Transverse colon (tissue), 4 donors: ENCODE measurements around the gene SSBP2.
"Not testable (repeated sequence)": the region's sequence is repeated elsewhere in the genome, so short reads cannot be mapped to it uniquely, and the experiment has no call there.

Experiments used
- EP300 ChIP-seq: sonication (generic); formaldehyde crosslinking; IDR thresholded peaks from one replicate; pipeline ENCODE4 v1.6.1; 2017; ENCODE audit warnings: antibody characterized with exemption, low read depth
- POLR2A ChIP-seq: fragments of 450-650 bp; IDR thresholded peaks from one replicate; pipeline ENCODE4 v1.6.1; 2016; ENCODE audit warnings: antibody characterized with exemption, mild to moderate bottlenecking, moderate library complexity
- POLR2AphosphoS5 ChIP-seq, 3 donors: sonication (generic); formaldehyde crosslinking; IDR thresholded peaks; one replicate each; pipeline ENCODE4 v1.6.1; 2016; ENCODE audit warnings: antibody characterized with exemption in 3 of 3
- TF ChIP-seq, protein P1 (sequence below), 5 experiments: fragments of 200-600 bp in 3 of 5; fragments of 450-650 bp in 2 of 5; sonication (generic) in 3 of 5; IDR thresholded peaks; 1 replicate in 2 of 5; 2 replicates in 3 of 5; pipeline ENCODE4 v1.5.1; 2016 to 2017; ENCODE audit warnings: antibody characterized with exemption in 5 of 5, inconsistent platforms in 3 of 5, mild to moderate bottlenecking in 2 of 5, moderate library complexity in 1 of 5

DNA sequence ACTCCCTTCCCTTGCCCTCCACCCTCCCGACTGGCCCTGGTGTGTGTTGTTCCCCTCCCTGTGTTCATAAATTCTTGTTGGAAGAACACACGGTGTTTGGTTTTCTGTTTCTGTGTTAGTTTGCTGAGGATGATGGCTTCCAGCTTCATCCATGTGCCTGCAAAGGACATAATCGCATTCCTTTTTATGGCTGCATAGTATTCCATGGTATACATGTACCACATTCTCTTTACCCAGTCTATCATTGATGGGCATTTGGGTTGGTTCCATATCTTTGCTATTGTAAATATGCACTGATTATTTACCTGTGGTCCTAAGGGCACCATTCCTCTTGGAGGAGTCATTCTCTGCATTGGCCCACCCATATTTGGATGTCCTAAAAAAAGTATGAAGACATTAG is 277.5 kb downstream of the SSBP2 start:
- TF ChIP-seq, protein P1, sequence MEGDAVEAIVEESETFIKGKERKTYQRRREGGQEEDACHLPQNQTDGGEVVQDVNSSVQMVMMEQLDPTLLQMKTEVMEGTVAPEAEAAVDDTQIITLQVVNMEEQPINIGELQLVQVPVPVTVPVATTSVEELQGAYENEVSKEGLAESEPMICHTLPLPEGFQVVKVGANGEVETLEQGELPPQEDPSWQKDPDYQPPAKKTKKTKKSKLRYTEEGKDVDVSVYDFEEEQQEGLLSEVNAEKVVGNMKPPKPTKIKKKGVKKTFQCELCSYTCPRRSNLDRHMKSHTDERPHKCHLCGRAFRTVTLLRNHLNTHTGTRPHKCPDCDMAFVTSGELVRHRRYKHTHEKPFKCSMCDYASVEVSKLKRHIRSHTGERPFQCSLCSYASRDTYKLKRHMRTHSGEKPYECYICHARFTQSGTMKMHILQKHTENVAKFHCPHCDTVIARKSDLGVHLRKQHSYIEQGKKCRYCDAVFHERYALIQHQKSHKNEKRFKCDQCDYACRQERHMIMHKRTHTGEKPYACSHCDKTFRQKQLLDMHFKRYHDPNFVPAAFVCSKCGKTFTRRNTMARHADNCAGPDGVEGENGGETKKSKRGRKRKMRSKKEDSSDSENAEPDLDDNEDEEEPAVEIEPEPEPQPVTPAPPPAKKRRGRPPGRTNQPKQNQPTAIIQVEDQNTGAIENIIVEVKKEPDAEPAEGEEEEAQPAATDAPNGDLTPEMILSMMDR (IDR thresholded peaks at IDR 0.05) = not testable (repeated sequence)
- TF ChIP-seq POLR2A; POLR2AphosphoS5 (IDR thresholded peaks at IDR 0.05); EP300: not testable (repeated sequence)
